Omental fat pad (tissue), 4 donors: ENCODE data around the gene DTX1. TPM values are rescaled to one million over a fixed set of nuclear protein-coding genes. Genes with fewer than 3 reads are reported as not detected.

Experiments
- ATAC-seq: fragments of 150-250 bp; one replicate; pipeline ENCODE4 v1.9.1; 2016; ENCODE audit warnings: mild to moderate bottlenecking, moderate library complexity; ENCODE audit not compliant: low FRiP score
- DNase-seq: peaks from one replicate; pipeline ENCODE4 v3.0.0-alpha.2; 2019; ENCODE audit warnings: low spot score
- total RNA-seq, 4 donors: library from RNA; depleted of rRNA; stranded (reverse); fragments of >200 nt; gene quantifications; one replicate each; pipeline ENCODE4 v1.1.0, GENCODE V29; 2016
- TF ChIP-seq, protein P1 (sequence below), 3 donors: fragments of 450-650 bp; IDR thresholded peaks; one replicate each; pipeline ENCODE4 v1.5.1; 2016 to 2017; ENCODE audit warnings: antibody characterized with exemption in 3 of 3, mild to moderate bottlenecking in 3 of 3, moderate library complexity in 2 of 3

Gene DTX1
- total RNA-seq, 4 donors from 2014 or later: 30.1 to 80.9 (median 35.5) TPM

DNA sequence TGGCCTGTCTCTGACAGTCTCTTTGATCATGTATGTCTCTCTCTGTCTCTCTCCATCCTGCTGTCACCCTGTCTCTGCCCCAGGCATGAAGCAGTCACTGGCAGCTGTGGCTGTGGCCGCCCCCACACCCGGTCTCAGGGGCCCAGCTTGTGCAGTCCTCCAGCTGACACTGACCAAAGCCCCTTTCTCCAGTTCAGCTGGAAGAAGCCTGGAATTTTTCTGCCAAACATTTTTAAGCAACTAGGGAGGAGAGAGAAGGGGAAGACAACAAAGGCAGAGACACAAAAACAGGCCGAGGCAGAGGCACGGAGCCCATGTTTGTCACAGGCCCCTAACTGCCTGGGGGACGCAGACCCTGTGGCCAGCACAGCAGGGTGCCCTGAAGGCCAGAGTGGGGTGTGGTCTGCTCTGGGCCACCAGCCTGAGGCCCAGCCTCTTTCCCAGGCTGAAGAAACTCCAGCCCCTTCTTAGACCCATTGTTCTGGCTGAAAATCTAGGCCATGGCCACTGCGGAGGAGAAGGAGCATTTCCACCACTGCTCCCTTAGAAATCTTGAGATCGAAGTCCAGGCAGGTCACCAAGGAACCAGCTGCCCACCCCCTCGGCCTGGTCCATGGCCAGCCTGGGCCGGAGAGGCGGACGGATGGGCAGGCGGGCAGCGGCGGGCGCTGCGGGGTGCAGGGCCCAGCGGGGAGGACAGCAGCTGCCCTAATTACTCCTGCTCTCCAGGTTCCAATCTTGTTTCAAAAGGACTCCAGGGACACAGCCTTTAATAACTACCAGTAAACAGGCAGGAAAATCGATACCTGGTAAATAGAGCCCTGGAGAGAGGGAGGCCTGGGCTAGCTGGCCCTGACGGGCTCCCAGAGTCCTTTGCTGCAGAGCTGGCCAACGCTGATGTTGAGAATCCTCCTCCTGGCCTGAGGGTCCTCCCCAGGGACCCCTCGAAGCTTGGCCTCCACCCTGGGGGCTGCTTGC, 14.9 kb downstream of the DTX1 start:
- TF ChIP-seq, protein P1, sequence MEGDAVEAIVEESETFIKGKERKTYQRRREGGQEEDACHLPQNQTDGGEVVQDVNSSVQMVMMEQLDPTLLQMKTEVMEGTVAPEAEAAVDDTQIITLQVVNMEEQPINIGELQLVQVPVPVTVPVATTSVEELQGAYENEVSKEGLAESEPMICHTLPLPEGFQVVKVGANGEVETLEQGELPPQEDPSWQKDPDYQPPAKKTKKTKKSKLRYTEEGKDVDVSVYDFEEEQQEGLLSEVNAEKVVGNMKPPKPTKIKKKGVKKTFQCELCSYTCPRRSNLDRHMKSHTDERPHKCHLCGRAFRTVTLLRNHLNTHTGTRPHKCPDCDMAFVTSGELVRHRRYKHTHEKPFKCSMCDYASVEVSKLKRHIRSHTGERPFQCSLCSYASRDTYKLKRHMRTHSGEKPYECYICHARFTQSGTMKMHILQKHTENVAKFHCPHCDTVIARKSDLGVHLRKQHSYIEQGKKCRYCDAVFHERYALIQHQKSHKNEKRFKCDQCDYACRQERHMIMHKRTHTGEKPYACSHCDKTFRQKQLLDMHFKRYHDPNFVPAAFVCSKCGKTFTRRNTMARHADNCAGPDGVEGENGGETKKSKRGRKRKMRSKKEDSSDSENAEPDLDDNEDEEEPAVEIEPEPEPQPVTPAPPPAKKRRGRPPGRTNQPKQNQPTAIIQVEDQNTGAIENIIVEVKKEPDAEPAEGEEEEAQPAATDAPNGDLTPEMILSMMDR (IDR thresholded peaks at IDR 0.05): no peak
- DNase-seq (no peak), ATAC-seq (no peak)

DNA sequence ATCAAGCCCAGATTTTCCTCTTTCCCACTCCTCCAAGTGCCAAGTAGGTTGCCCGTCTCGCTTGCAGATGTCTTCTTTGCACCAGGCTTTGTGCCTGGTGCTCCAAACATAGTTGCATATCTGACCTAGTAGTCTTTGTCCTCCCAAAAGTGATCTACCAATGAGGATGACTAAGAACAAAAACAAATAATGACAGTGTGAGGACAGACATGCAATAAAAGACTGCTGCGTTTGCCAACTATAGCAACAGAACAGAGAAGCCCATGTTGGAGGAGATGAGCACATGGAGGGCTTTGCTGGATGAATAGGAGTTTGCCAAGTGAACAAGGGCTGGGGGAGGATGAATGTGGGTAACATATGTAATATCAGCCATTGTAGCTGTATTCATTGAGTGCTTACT, 15.6 kb downstream of the DTX1 start:
- no peak for DNase-seq
- ATAC-seq: no peak
- TF ChIP-seq, protein P1 (IDR thresholded peaks at IDR 0.05): no peak

DNA sequence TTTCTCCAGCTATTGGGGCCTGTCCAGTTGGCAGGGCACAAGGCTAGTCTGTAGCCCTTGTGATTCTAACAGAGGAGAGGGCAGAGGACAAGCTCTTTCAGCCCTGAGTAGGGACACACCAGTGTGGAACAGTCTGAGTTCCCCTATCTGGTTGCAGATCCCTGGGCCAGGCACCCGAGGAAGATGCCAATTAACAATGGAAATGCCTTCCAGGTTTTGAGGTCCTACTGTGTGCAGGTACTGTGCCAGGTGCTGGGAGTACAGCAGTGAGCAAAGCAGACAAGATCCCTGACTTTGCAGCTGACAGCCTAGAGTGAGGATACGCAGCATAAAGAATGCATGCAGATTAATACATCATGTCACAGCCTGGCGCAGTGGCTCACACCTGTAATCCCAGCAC, 17.1 kb downstream of the DTX1 start:
- ATAC-seq (no peak), DNase-seq (no peak)
- TF ChIP-seq, protein P1 (IDR thresholded peaks at IDR 0.05): no peak

DNA sequence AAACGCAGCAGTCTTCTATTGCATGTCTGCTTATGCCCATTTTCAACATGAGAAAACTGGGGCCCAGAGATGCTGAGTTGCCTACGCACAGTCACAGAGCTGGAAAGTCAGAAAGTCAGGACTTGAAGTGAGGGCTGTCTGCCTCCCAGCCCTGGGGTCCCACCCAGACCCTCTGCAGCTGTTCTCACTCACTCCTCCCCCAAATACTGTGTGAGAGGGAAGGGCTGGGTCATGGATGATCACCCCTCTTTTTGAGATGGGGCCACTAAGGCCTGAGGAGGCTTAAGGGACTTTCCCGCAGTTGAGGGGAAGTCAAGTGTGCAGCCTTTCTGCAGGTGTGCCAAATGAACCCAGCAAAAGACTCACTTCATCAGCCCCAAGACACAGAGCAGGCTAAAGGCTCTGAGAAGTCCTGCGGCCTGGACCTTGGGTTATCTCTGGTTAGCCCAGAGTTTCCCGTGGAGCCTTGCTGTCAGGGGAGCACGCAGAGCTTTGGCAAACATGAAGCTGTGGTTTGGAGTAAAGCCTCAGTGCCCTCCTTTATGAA, 18.7 kb downstream of the DTX1 start:
- TF ChIP-seq, protein P1 (IDR thresholded peaks at IDR 0.05): no peak
- DNase-seq: no peak
- no peak for ATAC-seq

DNA sequence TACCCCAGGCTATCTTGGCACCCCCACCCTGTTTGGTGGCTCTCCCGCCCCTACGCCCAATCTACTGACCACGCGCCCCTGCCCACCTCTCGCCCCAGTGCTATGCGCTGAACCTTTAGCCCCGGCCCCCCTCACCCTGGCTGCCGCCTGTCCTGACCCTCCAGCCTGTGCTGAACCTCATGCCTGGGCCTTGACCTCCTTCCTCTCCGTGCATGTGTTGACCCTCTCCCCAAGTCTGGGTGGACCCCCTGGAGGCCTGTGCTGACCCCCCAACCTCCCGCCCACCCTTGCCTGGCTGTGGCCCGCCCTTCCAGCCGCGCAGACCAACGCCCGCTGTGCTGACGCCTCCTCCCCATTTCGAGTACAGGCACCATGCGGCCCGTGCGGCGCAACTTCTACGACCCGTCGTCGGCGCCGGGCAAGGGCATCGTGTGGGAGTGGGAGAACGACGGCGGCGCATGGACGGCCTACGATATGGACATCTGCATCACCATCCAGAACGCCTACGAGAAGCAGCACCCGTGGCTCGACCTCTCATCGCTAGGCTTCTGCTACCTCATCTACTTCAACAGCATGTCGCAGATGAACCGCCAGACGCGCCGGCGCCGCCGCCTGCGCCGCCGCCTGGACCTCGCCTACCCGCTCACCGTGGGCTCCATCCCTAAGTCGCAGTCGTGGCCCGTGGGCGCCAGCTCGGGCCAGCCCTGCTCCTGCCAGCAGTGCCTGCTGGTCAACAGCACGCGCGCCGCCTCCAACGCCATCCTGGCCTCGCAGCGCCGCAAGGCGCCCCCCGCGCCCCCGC, 20.7 kb downstream of the DTX1 start:
- TF ChIP-seq, protein P1 (IDR thresholded peaks at IDR 0.05): no peak
- ATAC-seq (no peak), DNase-seq (no peak)

DNA sequence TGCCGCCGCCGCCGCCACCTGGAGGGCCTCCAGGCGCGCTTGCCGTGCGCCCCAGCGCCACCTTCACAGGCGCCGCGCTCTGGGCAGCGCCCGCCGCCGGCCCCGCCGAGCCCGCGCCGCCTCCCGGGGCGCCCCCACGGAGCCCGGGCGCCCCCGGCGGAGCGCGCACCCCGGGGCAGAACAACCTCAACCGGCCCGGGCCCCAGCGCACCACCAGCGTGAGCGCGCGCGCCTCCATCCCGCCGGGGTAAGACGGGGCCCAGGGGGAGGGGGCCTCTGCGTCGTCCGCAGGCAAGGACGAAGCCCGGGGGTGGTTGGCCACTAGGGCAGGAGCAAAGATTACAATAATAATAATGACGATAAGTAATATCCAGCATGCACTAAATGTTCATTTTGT, 21.3 kb downstream of the DTX1 start:
- no peak for ATAC-seq
- DNase-seq: no peak
- TF ChIP-seq, protein P1 (IDR thresholded peaks at IDR 0.05): no peak
